DND-41 (cell line): Measurements from ENCODE around the gene PLA2R1.

Experiments
- ATAC-seq: fragments of 200-7000 bp; cut with Tn5 transposase; 3 replicates; pipeline ENCODE4 v1.9.1; 2021; ENCODE audit warnings: low read depth; ENCODE audit not compliant: insufficient read depth
- DNase-seq: peaks from one replicate; pipeline ENCODE4 v3.0.0-alpha.2; 2020
- H2AFZ ChIP-seq: 2 replicates; pipeline ENCODE4 v1.6.0; 2012; ENCODE audit warnings: low read depth, low read length
- H3K27ac ChIP-seq: 2 replicates; pipeline ENCODE4 v1.5.1; 2012; ENCODE audit warnings: low read length, inconsistent platforms
- H3K27me3 ChIP-seq: fragments of 200-600 bp; sonication (generic); 2 replicates; pipeline ENCODE4 v1.6.0; 2012; ENCODE audit warnings: low read length, mild to moderate bottlenecking, inconsistent platforms; ENCODE audit not compliant: insufficient read depth, poor library complexity
- H3K36me3 ChIP-seq: 2 replicates; pipeline ENCODE4 v1.5.1; 2012; ENCODE audit warnings: low read length, inconsistent platforms; ENCODE audit not compliant: insufficient read depth
- H3K4me1 ChIP-seq: 2 replicates; pipeline ENCODE4 v1.5.1; 2012; ENCODE audit warnings: mild to moderate bottlenecking, low read length; ENCODE audit not compliant: insufficient read depth
- H3K4me2 ChIP-seq: 2 replicates; pipeline ENCODE4 v1.6.0; 2012; ENCODE audit warnings: mild to moderate bottlenecking, moderate library complexity, low read length, inconsistent platforms; ENCODE audit not compliant: insufficient read depth
- H3K4me3 ChIP-seq, 2 experiments: fragments of 200-600 bp in 1 of 2; shearing (Covaris generic) in 1 of 2; 2 replicates each; pipeline ENCODE4 v1.5.1; 2012 to 2016; ENCODE audit warnings: inconsistent platforms in 2 of 2, low read length in 2 of 2, mild to moderate bottlenecking in 2 of 2, low read depth in 1 of 2, moderate library complexity in 1 of 2
- H3K79me2 ChIP-seq: 2 replicates; pipeline ENCODE4 v1.6.0; 2012; ENCODE audit warnings: low read length, inconsistent platforms; ENCODE audit not compliant: insufficient read depth
- H3K9ac ChIP-seq: 2 replicates; pipeline ENCODE4 v1.6.0; 2012; ENCODE audit warnings: low read depth, mild to moderate bottlenecking, inconsistent platforms, low read length, moderate library complexity
- H3K9me3 ChIP-seq: 2 replicates; pipeline ENCODE4 v1.5.1; 2012; ENCODE audit warnings: low read length, moderate library complexity, mild to moderate bottlenecking, inconsistent platforms; ENCODE audit not compliant: insufficient read depth, severe bottlenecking
- H4K20me1 ChIP-seq: 2 replicates; pipeline ENCODE4 v1.6.0; 2012; ENCODE audit warnings: low read length; ENCODE audit not compliant: insufficient read depth
- EZH2 ChIP-seq: IDR thresholded peaks from 3 replicates; pipeline ENCODE4 v1.6.1; 2012; ENCODE audit warnings: borderline replicate concordance, low read depth, mild to moderate bottlenecking, moderate library complexity, low read length, inconsistent platforms; ENCODE audit not compliant: severe bottlenecking
- TF ChIP-seq, protein P1 (sequence below): IDR thresholded peaks from 2 replicates; pipeline ENCODE4 v1.5.1; 2012; ENCODE audit warnings: borderline replicate concordance, low read length, moderate library complexity, mild to moderate bottlenecking; ENCODE audit not compliant: poor library complexity, severe bottlenecking; ENCODE audit errors: extremely low read depth

The PLA2R1 gene

GRCh38 chr2:159891917-159892730 is 170.3 kb downstream of the PLA2R1 start:
- Histone ChIP-seq H3K4me3 (no peak overlapping the region), H4K20me1 (no peaks in the 10 kb centered on the region), H3K36me3 (no peaks in the 10 kb centered on the region), H3K4me2 (no peak overlapping the region), H2AFZ (no peak overlapping the region), H3K27ac (no peak overlapping the region), H3K9me3 (no peaks in the 10 kb centered on the region), H3K27me3 (no peaks in the 10 kb centered on the region), H3K79me2 (no peaks in the 10 kb centered on the region), H3K9ac (no peak overlapping the region), H3K4me1 (no peaks in the 10 kb centered on the region)
- ATAC-seq (no peak), DNase-seq (no peak)
- TF ChIP-seq, protein P1, sequence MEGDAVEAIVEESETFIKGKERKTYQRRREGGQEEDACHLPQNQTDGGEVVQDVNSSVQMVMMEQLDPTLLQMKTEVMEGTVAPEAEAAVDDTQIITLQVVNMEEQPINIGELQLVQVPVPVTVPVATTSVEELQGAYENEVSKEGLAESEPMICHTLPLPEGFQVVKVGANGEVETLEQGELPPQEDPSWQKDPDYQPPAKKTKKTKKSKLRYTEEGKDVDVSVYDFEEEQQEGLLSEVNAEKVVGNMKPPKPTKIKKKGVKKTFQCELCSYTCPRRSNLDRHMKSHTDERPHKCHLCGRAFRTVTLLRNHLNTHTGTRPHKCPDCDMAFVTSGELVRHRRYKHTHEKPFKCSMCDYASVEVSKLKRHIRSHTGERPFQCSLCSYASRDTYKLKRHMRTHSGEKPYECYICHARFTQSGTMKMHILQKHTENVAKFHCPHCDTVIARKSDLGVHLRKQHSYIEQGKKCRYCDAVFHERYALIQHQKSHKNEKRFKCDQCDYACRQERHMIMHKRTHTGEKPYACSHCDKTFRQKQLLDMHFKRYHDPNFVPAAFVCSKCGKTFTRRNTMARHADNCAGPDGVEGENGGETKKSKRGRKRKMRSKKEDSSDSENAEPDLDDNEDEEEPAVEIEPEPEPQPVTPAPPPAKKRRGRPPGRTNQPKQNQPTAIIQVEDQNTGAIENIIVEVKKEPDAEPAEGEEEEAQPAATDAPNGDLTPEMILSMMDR = no peak
- TF ChIP-seq EZH2 = no peak

DNA sequence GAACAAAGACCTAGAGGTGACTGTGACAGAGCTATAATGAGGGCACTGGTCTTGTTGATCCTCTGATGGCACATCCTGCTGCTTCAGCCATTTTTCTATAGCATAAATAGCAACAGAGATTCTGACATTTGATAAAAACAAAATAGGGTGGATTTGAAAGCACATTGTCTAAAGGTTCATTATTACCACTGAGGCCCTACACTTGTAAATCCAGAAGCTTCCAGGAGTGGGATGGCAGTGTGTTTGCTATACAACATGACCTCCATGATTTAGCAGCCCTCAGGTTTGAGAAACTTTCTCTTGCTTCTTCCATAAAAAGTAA is 171.2 kb downstream of the PLA2R1 start:
- no peak overlapping the region for H3K4me2 ChIP-seq
- H3K9ac ChIP-seq = no peak overlapping the region
- TF ChIP-seq EZH2 = no peak
- TF ChIP-seq, protein P1 = no peak
- H3K4me3 ChIP-seq = no peak overlapping the region
- no peaks in the 10 kb centered on the region for H3K36me3 ChIP-seq
- no peaks in the 10 kb centered on the region for H3K27me3 ChIP-seq
- DNase-seq (no peak), ATAC-seq (no peak)
- no peaks in the 10 kb centered on the region for H3K79me2 ChIP-seq
- no peaks in the 10 kb centered on the region for H3K9me3 ChIP-seq
- no peak overlapping the region for H2AFZ ChIP-seq
- H3K27ac ChIP-seq = no peak overlapping the region
- no peaks in the 10 kb centered on the region for H4K20me1 ChIP-seq
- H3K4me1 ChIP-seq = no peaks in the 10 kb centered on the region

DNA sequence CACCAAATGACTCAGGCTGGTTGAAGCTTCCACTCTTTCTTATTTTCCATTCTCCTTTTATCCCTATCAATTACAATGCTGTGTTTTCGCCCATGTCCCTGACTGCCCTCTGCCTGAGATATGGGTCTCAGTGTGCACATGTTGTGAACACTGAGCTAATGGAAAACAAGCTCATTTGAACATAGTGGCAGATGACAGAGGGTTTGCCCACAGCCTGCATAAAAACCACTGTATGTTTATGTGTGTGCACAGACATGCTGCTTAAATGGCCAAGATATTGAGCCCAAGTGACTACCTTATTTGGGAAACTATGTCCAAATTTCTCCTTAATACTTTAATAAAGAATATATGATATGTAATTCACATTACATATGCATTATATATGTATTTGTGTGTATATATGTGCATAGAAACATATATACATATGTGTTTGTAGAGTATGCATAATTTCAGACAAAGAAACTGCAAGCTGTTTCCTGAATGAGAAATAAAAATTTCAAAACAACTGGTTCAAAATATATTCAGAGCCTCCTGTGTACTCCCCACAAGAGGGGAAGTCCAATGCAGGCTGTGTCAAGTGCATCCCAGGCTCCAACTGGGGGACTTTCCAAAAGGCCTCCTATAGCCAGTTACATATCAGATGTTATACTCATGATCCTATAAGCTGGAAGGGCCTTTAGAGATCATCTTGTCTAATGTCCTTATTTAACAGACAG is 171.7 kb downstream of the PLA2R1 start:
- Histone ChIP-seq H3K27ac (no peak overlapping the region), H3K27me3 (no peaks in the 10 kb centered on the region), H3K4me1 (no peaks in the 10 kb centered on the region), H4K20me1 (no peaks in the 10 kb centered on the region), H3K36me3 (no peaks in the 10 kb centered on the region), H3K9ac (no peak overlapping the region), H3K4me2 (no peak overlapping the region), H3K9me3 (no peaks in the 10 kb centered on the region), H2AFZ (no peak overlapping the region), H3K4me3 (no peak overlapping the region), H3K79me2 (no peaks in the 10 kb centered on the region)
- TF ChIP-seq EZH2 = no peak
- TF ChIP-seq, protein P1 = no peak
- DNase-seq = no peak
- ATAC-seq = no peak
